ENCODE results near the gene TPBGL.

Gene TPBGL

GRCh38 chr11:75214411-75214821 is 26.2 kb upstream of the TPBGL start:
- DNase-seq = peak; percentile 79

DNA sequence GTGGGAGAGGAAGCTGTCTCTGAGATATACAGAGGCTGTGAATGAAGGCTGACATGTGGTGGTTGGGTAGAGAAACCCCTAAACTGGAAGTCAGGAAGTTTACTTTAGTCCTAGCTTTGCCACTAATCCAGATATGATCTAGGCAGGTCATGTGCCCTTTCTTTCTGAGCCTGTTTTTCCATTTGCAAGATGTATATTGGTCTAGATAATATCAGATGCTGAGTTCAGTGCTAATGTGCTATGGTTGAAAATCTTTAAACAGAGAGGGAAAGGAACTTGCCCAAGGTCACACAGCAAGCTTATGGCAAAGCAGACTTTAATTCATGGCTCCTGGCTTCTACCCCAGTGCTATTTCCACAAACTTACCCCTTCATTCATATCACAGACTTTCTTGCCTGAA is 25.7 kb upstream of the TPBGL start:
- DNase-seq = no peak

GRCh38 chr11:75219869-75220268 is 20.7 kb upstream of the TPBGL start:
- no peak for DNase-seq

DNA sequence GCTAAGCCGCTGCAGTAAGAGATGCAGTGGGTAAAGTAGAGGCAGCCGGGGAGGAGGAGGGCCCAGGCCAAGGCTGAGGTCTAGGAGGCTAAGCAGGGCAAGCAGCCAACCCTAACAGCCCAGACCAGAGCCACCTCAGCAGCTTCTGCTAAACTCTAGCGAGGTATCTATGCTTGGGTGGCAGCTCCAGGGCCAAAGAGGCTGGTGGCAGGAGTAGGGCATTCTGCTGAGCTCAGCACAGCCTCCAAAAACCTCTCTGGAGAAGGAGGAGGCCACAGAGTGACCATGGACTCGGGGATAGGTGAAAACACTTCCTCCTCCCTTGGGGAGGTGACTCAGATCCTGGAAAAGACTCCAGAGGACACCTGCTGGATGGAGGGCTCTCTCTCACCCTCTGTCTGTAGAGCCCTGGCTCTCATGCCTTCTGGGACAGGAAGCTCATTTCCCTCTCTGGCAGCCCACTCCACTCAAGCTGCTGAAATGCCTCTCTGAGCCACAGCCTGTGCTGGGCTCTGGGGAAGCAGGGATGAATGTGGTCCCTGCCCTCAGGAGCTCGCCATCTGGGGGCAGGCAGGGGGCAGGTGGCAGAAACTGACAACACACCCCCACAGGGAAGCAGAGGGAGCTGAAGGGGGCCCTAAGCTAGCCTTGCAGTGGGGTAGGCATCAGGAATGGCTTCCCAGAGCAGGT is 16.5 kb upstream of the TPBGL start:
- no peak for DNase-seq

- no peak for DNase-seq
These were observed 14.8 kb upstream of the TPBGL start for GRCh38 chr11:75225794-75226193.

- DNase-seq = no peak
These were observed 11.1 kb upstream of the TPBGL start for GRCh38 chr11:75229466-75229865.

GRCh38 chr11:75230621-75231020 is 10.0 kb upstream of the TPBGL start:
- DNase-seq = no peak

DNA sequence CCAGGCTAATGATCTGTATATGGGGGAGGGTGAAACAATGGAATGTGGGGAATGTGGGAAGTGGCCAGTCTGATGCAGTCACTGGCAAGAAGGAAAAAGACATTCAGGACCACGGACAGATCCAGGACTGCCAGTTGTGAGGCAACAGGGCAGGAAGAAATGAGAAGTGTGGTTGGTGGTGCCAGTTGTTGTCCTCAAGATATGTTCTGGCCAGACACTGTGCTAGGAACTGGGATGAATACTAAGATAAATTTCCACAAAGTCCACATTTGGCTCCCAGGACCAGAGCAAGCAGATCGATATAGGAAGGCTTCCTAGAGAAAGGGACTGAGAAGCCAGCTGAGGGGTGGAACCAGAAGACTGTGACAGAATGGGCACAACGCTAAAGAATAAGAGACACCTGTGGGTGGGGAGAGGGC is 6.8 kb upstream of the TPBGL start:
- peak; percentile 9 for DNase-seq

DNA sequence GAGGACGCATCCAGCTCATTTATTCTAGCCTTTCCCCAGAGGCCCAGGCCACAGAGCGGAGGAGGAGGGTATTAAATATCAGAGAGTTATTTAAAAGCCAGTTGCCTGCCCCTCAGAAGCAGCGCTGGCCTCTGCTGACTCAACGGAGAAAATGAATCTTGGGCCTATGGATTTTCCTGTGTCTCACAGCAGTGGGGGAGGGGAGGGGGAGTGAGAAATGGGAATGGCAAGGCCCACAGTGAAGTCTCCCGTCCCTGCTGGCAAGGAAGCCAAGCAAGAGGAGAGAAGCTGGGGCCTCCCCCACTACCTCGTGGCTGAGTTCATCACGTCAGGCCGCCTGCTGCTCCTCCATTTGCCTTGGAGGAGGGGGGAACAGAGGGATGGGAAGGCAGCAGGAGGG is 4.5 kb upstream of the TPBGL start:
- DNase-seq = no peak

DNA sequence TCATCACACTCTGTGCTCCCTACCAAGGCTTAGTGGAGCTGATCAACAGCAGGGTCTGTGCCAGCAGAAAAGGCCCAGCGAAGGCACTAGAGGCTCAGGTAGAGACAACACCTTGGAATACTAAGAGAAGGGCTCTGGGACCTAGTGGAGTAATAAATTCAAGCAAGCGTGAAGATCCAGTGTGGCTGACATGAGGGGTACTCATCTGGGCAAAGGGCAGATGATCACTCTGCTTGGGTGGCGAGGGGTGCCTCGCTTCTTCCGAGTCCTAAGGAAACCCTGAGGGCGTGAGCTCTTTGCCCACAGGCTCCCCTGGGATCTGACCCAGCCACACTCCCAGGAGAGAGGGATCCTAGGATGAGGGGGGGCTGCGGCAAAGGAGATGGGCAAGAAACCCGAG is 3.5 kb upstream of the TPBGL start:
- DNase-seq = no peak

DNA sequence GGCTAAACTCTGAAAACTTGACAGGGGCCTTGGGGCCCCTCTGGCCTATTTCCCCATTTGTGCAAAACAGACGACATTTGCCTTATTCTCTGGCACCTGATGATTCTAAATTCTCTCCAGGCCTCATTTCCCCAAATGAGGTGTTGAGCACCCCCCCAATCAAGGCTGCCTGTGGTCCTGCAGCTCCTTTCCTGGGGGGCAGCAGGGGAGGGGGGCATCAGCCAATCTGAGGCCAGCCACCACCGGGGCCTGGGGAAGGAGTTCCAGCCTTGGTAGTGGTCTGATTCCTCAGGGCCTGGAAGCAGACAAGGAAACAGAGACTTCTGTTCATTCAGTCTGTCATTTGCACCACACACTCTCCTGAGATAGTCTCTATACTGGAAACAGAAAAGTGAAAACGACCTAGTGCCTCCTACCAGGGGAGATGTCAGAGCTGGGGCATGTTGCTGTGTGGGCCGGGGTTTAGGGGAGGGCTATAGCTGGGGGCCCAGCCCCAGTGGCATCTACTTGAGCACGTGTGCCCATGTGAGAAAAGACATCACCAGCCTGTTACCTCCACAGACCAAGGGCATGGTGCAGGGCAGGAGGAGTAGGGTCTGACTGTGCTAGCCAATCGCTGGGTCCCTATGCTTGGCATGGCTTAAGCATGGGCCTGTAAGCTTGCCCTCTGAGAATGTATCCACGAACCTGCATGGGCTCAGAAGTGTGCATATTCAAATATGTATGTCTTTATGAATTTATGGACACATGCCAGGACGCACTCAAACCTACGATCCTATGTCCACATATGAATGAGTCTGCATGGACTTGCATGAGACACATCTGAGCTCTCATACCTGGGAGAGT is 1.8 kb upstream of the TPBGL start:
- DNase-seq = no peak

DNA sequence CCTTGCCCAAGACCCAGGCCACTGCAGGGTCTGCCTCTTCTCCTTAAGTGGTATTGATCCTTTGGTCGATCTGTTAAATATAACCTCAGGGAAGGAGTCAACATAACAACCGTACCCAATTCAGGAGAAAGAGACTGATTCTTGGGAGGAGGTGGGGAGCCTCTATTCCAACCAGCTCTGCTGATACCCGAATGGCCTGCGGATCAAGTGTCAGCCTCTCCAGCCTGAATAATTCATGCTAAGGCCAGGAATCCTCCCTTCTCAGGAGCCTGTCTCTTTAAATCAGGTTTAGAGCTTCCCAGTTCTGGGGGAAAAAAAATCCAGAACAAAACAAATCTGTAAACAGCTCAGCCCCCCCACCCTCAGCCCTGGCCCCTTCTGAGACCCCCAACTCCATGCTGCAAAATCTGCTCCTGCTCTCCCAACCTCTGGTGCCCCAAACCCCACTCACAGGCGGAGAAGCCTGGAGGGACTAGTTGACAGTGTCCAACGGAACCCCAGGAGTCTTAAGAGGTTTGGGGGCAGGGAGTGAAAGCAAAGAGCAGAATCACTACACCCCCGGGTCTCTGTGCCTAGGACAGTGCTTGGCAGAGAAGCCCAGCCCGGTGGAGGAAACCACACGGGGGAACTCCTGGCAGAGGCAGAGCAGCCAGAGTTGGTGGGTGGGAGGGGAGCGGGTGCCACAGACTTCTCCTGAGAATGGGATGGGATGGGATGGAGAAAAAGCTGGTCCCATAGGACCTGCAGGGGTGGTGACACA is 863 bp upstream of the TPBGL start:
- DNase-seq = no peak

DNA sequence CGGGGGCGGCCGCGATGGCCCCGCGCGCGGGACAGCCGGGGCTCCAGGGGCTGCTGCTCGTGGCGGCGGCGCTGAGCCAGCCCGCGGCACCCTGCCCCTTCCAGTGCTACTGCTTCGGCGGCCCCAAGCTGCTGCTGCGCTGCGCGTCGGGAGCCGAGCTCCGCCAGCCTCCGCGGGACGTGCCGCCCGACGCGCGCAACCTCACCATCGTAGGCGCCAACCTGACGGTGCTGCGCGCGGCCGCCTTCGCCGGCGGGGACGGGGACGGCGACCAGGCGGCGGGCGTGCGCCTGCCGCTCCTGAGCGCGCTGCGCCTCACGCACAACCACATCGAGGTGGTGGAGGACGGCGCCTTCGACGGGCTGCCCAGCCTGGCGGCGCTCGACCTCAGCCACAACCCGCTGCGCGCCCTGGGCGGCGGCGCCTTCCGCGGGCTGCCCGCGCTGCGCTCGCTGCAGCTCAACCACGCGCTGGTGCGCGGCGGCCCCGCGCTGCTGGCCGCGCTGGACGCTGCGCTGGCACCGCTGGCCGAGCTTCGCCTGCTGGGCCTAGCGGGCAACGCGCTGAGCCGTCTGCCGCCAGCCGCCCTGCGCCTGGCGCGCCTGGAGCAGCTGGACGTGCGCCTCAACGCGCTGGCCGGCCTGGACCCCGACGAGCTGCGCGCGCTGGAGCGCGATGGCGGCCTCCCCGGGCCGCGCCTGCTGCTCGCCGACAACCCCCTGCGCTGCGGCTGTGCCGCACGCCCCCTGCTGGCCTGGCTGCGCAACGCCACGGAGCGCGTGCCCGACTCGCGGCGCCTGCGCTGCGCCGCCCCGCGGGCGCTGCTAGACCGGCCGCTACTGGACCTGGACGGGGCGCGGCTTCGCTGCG is 697 bp downstream of the TPBGL start:
- DNase-seq = peak; percentile 85

DNA sequence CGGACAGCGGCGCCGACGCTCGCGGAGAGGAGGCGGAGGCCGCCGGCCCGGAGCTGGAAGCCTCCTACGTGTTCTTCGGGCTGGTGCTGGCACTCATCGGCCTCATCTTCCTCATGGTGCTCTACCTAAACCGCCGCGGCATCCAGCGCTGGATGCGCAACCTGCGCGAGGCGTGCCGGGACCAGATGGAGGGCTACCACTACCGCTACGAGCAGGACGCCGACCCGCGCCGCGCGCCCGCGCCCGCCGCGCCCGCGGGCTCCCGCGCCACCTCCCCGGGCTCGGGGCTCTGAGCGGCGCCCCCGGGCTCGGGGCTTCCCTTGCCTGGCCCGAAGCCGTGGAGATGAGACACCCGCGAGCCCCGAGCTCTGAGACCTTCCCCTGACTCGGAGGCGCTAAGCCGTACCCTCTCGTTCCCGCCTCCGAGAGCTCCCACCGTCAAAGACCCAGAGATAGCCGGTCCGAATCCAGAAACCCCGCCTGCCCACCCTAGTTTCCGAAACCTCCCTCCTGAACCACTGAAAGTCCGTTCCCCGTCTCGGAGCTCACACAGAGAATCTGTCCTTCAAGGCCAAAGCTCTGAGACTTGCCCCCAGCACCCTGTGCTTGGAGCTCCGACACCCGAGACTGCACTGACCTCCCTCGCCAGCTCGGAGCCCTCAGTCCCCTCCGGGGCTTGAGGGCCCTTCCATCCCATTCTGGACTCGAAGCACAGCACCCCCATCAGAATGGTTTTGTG is 1.5 kb downstream of the TPBGL start:
- DNase-seq = no peak

DNA sequence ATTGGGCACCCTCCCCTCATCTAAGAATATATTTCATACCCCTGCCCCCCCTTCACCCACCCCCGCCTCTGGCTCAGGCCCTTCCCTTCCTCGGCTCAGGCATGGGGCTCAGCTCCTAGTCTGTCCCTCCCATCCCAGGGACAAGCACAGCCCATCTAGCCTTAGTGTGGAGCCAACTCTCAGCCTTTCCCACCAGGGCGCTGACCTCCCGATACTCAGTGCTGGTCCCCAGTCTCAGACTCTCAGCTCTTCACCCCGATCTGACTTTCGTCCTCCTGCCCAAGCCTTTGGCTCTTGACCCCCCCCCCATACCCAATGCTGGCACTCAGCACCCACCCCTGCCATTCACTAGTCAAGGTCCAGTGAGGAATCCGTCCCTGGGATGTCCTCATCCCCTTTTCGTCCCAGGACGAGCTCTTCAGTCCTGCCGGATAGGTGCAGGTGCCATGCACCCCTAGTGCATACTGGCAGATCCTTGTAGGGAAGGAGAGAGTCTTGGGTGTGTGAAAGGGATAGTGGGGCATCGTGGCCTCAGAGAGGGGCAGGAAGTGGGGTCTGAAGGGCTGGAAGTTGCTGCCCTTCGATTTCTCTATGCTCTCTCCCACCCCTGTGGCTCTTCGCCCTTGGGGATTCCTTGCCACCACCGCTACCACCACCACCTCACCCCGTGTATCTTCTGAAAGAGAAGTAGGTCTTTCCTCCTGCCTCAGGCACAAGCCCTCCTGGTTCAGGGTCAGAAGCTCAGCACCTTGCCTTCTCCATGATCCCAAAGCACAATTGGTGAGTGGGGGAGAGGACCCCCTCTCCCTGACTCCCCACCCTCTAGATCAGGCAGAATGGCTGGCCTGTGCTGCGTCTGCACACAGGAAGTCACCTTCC is 2.4 kb downstream of the TPBGL start:
- DNase-seq = no peak

DNA sequence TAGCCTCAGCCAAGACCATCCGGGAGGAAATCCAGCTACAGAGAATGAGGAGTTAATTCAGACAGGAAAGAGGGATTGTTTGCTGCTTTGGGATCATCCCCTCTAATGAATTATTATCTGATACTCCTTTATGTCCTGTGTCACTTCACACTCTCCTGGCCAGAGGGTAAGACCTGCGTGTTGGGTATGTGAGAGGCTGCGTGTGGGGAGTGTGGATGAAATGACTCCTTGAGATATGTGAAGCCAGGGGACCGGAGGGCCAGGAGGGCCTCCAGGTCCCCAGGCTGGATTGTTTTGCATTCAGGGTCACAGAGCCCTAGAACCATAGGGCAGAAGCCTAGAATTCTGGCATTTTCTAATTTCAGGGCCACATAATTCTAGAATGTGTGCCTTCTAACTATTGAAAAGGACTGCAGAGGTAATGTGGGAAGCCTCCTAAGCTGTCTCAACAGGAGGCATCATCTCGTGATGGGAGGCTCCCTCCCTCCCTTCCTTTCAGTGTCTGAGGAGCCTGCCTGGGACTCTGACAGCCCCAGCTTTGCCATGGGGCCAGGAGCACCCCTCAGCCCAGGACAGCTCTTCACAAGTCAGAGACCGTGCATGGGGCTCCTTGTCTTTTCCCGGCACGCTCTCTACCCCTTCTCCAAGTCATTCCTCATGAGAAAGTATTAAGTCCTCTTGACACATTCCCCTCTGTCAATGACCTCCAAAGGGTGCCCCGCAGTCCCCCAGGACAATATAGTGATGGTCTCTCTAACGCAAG is 3.7 kb downstream of the TPBGL start:
- no peak for DNase-seq

- DNase-seq = no peak
These were observed 4.9 kb downstream of the TPBGL start for GRCh38 chr11:75245356-75246005.

DNA sequence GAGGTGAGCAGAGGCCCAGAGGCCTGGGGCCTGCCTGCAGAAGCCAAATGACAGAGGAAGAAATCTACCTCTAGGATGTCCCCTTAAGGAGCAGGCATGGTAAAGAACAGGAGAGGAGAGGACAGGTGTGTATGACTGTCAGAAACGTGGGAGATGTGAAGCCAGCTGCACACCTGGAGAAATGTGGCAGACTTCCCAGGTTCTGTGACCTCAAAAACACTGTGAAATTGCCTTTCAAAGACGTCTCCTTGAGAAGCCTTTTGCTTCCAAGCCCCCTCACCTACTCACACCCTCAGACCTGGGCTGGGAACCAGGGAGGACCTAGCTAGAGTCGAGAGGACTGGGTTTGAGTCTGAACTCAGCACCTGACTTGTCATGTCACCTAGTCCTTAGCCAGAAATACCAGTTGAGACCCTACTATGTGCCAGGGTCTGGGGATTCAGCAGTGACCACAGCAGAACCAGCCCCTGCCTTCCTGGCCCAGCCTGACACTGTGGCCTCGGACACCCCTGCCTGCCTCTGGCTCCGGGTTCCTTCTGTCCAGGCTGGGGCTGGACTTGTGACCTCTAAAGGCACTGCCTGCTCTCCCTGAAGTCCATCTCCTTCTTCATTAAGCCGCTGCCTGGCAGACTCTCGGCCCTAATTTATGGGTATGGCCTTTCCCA is 5.6 kb downstream of the TPBGL start:
- DNase-seq = no peak
